Measurements from ENCODE around the gene MMADHC.

The MMADHC gene

DNA sequence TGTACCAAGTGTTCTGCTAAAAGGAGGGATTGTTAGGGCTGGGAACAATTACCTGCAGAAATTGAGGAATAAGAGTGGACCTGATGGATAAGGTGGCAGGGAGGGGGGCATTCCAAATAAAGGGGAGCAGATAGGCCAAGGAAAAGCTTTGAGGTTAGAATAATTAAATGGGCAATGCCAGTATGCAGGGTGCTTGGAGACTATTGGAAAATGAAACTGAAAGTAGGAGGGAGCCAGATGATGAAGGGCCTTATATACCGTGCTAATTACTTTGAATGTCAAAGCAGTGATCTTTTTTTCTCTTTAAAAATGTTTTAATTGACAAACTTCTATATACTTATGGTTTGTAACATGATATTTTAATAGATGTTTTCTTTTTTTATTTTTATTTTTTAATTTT, 42.9 kb downstream of the MMADHC start:
- DNase-seq = no peak

DNA sequence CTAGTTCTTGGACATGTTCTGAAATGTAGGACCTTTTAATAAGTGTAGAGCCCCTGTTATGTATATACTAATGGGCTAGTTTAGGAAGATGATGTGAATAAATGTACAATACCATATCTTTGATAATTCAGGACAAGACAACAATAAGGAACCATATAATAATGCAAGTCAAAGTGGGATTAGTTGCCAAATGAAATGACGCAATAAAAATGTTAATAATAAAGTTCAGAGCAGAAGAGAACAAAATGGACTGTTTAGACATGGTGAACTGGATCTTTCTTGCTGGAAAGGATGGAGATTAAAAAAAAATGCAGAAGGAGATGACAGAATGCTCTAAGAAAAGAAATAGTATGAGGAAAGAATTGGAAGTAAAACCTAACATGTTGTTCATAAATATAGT, 43.7 kb downstream of the MMADHC start:
- DNase-seq = no peak

GRCh38 chr2:149540138-149540537, 47.4 kb downstream of the MMADHC start:
- no peak for DNase-seq

- DNase-seq = no peak
Measured at GRCh38 chr2:149538138-149538833, 49.3 kb downstream of the MMADHC start.

DNA sequence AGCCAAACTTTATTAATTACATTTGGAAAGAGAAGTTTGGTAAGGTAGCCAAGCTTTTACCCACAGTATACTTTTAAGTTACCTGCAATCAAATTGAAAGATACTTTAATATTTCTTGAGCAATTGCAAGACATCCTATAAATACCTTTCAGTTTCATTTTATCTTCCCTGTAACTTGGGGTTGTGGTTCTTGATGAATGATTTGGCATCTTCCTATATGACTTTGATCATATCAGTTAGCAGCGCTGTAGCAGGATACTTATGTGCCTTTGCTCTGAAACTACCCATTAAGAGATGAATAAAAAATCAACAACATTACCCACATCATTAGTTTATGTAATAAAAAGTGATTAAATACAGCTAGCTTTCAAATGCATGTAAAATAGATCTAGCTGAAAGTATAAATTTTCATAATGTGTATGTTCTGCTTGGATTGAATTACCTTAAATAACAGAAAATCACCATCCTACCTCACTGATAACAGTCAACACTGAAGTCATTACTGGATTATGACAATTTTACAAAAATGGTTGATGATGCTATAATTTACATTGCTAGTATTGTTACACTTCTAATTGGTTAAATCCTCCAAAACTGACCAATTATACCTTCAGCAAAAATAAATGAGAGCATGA, 50.4 kb downstream of the MMADHC start:
- DNase-seq = no peak

DNA sequence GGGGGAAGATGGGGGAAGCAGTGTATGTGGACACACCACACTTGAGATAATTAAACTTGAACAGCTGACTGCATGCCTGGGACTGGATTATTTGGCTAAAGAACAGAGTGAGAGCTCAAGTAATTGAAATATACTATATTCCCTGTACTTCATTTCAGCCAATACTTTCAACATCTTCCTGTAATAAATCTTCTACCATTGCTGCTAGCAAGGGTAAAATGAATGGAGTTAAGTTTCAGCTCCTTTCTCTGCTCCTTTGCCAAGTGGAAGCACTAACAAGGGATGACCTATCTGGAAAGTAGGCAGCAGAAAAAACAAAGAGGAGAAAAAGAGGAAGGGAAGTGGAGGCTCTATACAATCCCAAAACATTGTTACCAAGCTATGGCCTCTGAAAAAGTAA, 50.9 kb downstream of the MMADHC start:
- no peak for DNase-seq

DNA sequence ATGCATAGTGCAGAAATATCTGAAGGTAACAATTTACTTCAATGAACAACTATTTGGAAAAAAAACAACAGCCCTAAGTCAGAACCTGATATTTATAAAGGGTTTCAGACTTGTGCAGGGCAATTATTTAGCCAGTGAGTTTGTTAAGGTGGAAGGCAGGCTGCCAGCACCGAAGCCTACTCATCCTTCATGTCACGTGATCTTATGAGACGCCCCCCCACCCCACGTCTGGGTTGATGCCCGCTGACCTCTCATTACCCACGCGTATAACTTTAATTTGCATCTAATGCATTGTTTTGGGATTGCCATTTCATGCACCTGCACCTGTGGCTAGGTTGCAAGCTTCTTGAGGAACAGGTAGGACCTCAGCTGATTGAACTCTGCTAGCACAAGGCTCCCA, 52.9 kb downstream of the MMADHC start:
- no peak for DNase-seq

- no peak for DNase-seq
Measured at GRCh38 chr2:149528983-149529382, 58.6 kb downstream of the MMADHC start.

GRCh38 chr2:149527998-149528755, 59.4 kb downstream of the MMADHC start:
- no peak for DNase-seq

GRCh38 chr2:149526689-149527088, 60.9 kb downstream of the MMADHC start:
- DNase-seq = no peak

DNA sequence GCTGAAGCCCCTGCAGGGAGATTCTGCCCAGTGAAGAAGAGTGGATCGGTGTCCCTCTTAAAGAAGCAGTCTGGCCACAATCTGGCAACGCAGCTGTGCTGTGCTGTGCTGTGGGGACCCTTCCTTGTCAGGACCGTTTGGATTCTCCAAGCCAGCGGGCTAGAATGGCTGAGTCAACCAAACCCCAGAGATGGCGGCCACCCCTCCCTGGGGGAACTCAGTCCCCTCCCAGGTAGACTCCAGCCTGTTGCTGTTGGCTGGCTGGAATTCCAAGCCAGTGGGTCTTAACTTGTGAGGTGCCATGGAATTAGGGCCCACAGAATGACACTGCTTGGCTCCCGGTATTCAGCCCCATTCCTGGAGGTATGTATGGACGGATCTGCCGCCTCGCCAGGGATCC, 62.3 kb downstream of the MMADHC start:
- no peak for DNase-seq

Measured in NCI-H1092 (cell line).